HepG2 (cell line): ENCODE results near the gene FMNL2. TPM values are rescaled to one million over a fixed set of nuclear protein-coding genes. Genes with fewer than 3 reads are reported as not detected.

Source experiments
- ASH2L ChIP-seq: fragments of 300-600, 200-600 bp; sonication (generic); IDR thresholded peaks from 2 replicates; pipeline ENCODE4 v1.7.0; 2017; ENCODE audit warnings: low read depth, mild to moderate bottlenecking, moderate library complexity, mixed read lengths, low read length; ENCODE audit not compliant: insufficient read length
- BCL6 ChIP-seq: IDR thresholded peaks from 2 replicates; pipeline ENCODE4 v1.6.1; 2016; ENCODE audit warnings: missing genetic modification reagents, missing compliant biosample characterization
- CREM ChIP-seq, 2 experiments: sonication (generic) in 1 of 2; formaldehyde crosslinking in 1 of 2; IDR thresholded peaks; 2 replicates each; pipeline versions ENCODE4 v1.4.0 to v1.6.1; 2016 to 2020; ENCODE audit warnings: antibody characterized with exemption in 1 of 2, mild to moderate bottlenecking in 1 of 2, missing genetic modification reagents in 1 of 2
- EP300 ChIP-seq, 3 experiments: sonication (generic) in 1 of 3; formaldehyde crosslinking in 1 of 3; IDR thresholded peaks; 2 replicates each; pipeline versions ENCODE4 v1.5.1 to v1.6.1; 2011 to 2020; ENCODE audit warnings: low read depth in 2 of 3, low read length in 2 of 3, borderline replicate concordance in 1 of 3, improper control_type of control experiment in 1 of 3, mild to moderate bottlenecking in 1 of 3, missing genetic modification reagents in 1 of 3, moderate library complexity in 1 of 3
- HNRNPL ChIP-seq: fragments of 200-400 bp; formaldehyde crosslinking; IDR thresholded peaks from 2 replicates; pipeline ENCODE4 v1.6.1; 2017; ENCODE audit warnings: mild to moderate bottlenecking, low read depth, low read length
- ISL2 ChIP-seq: sonication (generic); formaldehyde crosslinking; IDR thresholded peaks from 2 replicates; pipeline ENCODE4 v1.5.0; 2020; ENCODE audit warnings: missing genetic modification reagents
- MAX ChIP-seq: IDR thresholded peaks from 2 replicates; pipeline ENCODE4 v1.6.1; 2012; ENCODE audit warnings: inconsistent platforms
- PRDM4 ChIP-seq: sonication (generic); formaldehyde crosslinking; IDR thresholded peaks from 2 replicates; pipeline ENCODE4 v1.9.0; 2021; ENCODE audit warnings: missing genetic modification reagents, borderline replicate concordance
- SNAI1 ChIP-seq: sonication (generic); formaldehyde crosslinking; IDR thresholded peaks from 2 replicates; pipeline ENCODE4 v1.5.0; 2020; ENCODE audit warnings: mild to moderate bottlenecking, missing genetic modification reagents, borderline replicate concordance
- THAP9 ChIP-seq: sonication (generic); formaldehyde crosslinking; IDR thresholded peaks from 2 replicates; pipeline ENCODE4; 2020; ENCODE audit warnings: missing genetic modification reagents, mild to moderate bottlenecking, borderline replicate concordance
- ZFP90 ChIP-seq: sonication (generic); formaldehyde crosslinking; IDR thresholded peaks from 2 replicates; pipeline ENCODE4 v1.8.0; 2022; ENCODE audit warnings: missing genetic modification reagents, mild to moderate bottlenecking, inconsistent platforms, borderline replicate concordance
- ZNF275 ChIP-seq: sonication (generic); formaldehyde crosslinking; IDR thresholded peaks from 2 replicates; pipeline ENCODE4 v1.8.0; 2022; ENCODE audit warnings: missing genetic modification reagents, mild to moderate bottlenecking, inconsistent platforms, borderline replicate concordance
- ZNF615 ChIP-seq: sonication (generic); formaldehyde crosslinking; IDR thresholded peaks from 2 replicates; pipeline ENCODE4 v1.5.0; 2020; ENCODE audit warnings: mild to moderate bottlenecking, missing genetic modification reagents, borderline replicate concordance
- ZNF710 ChIP-seq: sonication (generic); formaldehyde crosslinking; IDR thresholded peaks from 2 replicates; pipeline ENCODE4 v1.5.0; 2020; ENCODE audit warnings: mild to moderate bottlenecking, missing genetic modification reagents, borderline replicate concordance
- ZNF782 ChIP-seq: sonication (generic); formaldehyde crosslinking; IDR thresholded peaks from 2 replicates; pipeline ENCODE4 v1.4.0; 2020; ENCODE audit warnings: missing genetic modification reagents, mild to moderate bottlenecking, borderline replicate concordance
- polyA plus RNA-seq, 8 experiments: library from polyadenylated mRNA; depleted of rRNA in 3 of 8; stranded (reverse) in 7 of 8; unstranded in 1 of 8; fragments of >200 nt; fragmentation: Illumina TruSeq in 4 of 8; extraction: Trizol in 4 of 8; gene quantifications; 2 replicates each; pipeline versions ENCODE4 v1.2.1 to v1.2.3, GENCODE V29; 2011 to 2016; ENCODE audit warnings: low read depth in 4 of 8, missing spikeins in 1 of 8, mixed read lengths in 1 of 8; ENCODE audit not compliant: insufficient read depth in 1 of 8
- total RNA-seq, 5 experiments: library from RNA; depleted of rRNA; stranded (reverse); fragments of >200 nt; fragmentation: Illumina TruSeq; extraction: Trizol; gene quantifications; 2 replicates each; pipeline ENCODE4 v1.2.3, GENCODE V29; 2016; ENCODE audit warnings: low read depth in 1 of 5

FMNL2 gene
- total and polyA plus RNA-seq, 2 of the 13 experiments (the other 11 are each of a cell fraction or from before 2014, with no cell fraction given): 66.5 to 67.7 TPM

- TF ChIP-seq ZNF710 (peak; percentile 39; the same call in 1 of the 2 replicates), EP300 (IDR thresholded peaks at IDR 0.05; ENCODE audit: low read depth in 2 of 2, low read length in 2 of 2) (peak in 1 of 2 experiments; percentile 42; a peak in 1 of 4 replicates), EP300 (CRISPR knock-in tag; IDR thresholded peaks at IDR 0.05; ENCODE audit: borderline replicate concordance) (no peak), PRDM4 (no peak), ASH2L (peak; percentile 59), MAX (no peak), CREM (IDR thresholded peaks at IDR 0.05) (peak; percentile 42; the same call in 1 of the 2 replicates), CREM (CRISPR knock-in tag; IDR thresholded peaks at IDR 0.05) (no peak), ISL2 (CRISPR knock-in tag) (0 out of 2 replicates have a peak, but pooled peaks have one; percentile 53), SNAI1 (CRISPR knock-in tag) (no peak), ZNF275 (CRISPR knock-in tag) (no peak), HNRNPL (no peak), ZFP90 (CRISPR knock-in tag) (no peak), THAP9 (CRISPR knock-in tag) (no peak), ZNF782 (CRISPR knock-in tag) (no peak), BCL6 (CRISPR knock-in tag) (no peak), ZNF615 (CRISPR knock-in tag) (no peak)
These were observed 136.2 kb downstream of the FMNL2 start (continued) for GRCh38 chr2:152470861-152471854.
